Stimulated activated CD8-positive, alpha-beta memory T cell treated with anti-CD3 and anti-CD28 coated beads, Interleukin-4, amount 100 ng/mL, for 1 hour (primary cell): ENCODE results near the gene MRAP.

ENCODE experiments used
- DNase-seq, 2 donors: peaks; one replicate each; pipeline ENCODE4 v3.0.0-alpha.2; 2020; ENCODE audit warnings: low read depth in 2 of 2, low spot score in 1 of 2

The MRAP gene

DNA sequence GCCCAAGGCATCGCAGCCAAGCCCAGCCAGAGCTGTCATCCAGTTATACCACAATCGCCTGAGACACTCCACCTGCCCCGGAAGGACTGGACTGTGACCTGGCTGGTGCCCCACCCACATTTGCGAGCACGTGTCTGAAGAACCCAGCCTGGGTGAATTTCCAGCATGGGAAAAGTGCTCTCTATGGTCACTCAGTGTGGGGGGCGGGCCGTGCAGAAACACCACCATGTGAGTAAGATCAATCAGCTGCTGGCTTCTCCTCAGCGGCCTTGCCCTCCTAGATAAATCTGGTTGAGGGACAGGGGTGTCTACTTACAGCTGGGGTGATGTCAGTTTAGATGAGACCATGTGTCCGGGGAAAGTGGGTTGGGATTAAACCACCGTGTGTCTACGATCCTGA lies 49.3 kb downstream of the MRAP start:
- DNase-seq, result no peak

DNA sequence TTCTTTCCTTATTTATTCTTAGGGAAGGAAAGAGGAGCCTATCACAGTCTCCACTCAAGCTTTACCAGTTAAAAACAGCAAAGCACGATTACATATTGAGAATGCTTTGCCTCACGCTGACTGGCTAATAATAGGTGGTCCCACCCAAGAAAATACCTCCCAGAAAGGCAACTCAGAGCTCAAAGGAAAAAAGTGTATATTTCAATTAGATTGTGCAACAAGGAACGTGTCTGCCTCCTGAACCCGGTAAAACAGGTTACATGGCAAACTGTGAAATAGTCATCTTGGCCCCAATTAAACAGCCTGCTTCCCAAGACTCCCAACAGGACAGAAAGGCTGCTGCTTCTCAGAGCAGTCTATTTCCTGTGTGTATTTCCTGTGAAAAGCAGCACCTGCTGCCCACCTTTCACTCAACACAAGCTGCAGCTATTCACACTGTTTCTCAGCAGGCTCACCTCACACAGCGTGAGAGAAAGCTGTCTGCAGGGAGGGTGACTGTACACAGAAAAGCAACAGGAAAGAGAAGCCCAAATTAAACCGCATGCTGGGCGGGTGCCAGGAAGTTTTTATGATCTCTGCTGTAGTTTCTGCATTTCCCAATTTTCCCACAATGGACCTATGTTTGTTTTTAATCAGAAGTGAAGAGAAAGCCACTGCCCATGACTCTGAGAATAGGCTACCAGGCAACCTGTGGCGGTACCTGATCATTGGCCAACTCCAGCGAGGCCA lies 50.1 kb downstream of the MRAP start:
- DNase-seq, result no peak

- DNase-seq, result no peak
Measured at GRCh38 chr21:32349333-32349944, 50.8 kb downstream of the MRAP start.

DNA sequence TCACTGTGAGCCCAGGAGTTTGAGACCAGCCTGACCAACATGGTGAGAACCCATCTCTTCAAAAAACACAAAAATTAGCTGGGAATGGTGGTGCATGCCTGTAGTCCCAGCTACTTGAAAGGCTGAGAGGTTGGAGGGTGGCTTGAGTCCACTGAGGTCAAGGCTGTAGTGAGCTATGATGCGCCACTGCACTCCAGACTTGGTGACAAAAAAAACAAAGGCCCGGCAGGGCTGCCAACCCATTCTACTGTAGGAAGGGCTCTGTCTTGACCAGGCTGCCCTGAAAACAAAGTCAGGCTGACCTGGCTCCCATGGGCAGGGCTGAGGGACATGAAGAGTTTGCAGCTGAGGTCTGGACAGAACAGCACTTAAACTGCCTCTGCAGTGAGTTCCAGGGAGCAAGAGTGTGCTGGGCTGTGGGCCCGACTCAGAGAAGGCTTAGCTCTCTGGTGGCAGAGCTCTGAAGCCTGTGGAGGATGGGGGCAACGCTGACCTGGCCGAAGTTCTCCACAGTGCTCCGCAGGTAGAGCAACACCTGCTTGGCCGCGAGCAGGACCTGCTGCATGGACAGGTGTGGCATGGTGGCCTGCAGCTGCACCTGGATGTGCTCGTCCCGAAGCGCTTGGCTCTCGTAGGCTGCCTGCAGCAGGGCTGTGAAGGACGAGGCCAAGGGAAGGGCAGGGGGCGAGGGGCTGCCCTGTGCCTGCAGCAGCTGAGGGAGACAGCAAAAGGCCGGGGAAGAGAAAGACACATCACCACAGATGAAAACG lies 51.7 kb downstream of the MRAP start:
- no peak for DNase-seq

- no peak for DNase-seq
Measured at GRCh38 chr21:32350981-32351380, 52.3 kb downstream of the MRAP start.

DNA sequence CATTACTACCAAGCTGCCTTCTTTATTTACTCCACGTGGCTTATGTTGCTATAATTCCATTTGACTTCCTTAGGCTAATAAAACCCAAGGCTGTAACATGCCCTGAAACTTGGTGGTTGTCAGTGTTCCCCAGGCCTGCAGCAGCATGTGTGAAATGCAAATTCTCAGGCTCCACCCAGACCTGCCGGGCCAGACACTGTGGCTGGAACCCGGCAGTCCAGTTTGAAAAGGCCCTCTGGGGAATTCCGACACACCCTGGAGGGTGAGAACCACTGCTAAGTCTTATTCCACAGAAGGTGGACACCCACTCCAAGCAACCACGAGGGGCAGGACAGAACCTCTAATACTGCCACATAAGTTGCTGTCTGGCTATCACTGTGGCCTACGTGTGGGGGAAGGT lies 52.8 kb downstream of the MRAP start:
- no peak for DNase-seq

- DNase-seq, result no peak
Measured at GRCh38 chr21:32352526-32352925, 53.9 kb downstream of the MRAP start.

DNA sequence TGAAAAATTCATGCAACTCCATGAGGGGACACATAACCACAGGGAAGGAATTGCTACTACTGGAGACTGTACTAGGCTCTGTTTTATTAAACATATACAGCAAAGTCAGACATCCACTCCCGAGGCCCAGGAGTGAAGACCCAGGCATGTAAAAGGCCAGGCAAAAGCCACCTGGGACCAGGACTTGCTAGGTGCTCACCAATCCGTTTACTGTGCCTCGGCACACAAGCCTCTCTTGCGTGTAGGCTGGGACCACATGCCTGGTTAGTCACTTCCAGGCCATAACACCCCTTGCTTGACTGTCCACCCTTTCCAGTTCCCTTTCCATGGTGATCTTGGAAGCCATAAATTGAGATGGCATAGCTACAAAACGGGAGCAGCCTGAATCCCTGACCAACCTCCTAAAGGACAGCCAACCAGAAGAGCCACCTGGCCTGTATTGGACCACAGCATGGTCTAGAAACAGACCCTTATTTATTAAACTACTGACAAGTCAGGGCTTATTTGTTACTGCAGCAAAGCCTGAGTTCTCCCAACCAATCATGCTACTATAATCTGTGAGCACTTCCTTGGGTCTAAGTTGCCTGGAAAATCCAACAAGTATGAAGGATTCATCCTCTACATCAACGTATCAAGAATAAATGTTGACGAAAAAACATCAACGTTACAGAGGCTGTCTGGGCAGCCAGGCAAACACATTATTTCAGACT lies 54.5 kb downstream of the MRAP start:
- DNase-seq, result no peak

GRCh38 chr21:32356874-32357395 lies 58.3 kb downstream of the MRAP start:
- no peak for DNase-seq

DNA sequence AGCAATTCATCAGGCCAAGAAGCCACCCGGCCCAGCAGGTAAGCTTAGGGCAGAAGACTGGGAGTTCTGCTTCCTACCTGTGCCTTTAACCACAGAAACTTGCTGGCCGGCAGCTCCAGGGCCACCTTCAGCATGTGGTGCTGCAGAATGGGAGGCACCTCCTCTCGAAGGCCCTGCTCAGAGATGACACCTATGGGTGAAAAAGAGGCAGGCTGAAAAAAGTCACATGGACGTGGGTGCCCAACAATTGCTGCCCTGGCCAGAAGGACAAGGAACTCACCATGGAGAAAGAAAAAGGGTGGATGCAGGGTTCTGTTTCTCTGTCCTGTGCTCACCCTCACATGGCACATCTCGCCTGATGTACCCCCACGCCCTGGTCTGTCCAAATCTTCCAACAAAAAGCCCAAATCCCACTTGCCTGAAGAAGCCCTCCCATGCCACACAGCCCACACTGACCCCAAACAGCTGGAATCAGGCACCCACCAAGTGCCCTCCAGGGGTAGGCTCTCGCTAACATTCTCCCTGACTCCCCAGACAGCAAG lies 61.1 kb downstream of the MRAP start:
- DNase-seq, result no peak

GRCh38 chr21:32360401-32360975 lies 61.8 kb downstream of the MRAP start:
- DNase-seq, result no peak
